ENCODE results near the gene TREML2. TPM values are rescaled to one million over a fixed set of nuclear protein-coding genes. Genes with fewer than 3 reads are reported as not detected.

TREML2 gene
- total and polyA plus RNA-seq, 12 donors = 0.01 to 0.38 (median 0.13) TPM; not detected in 7

DNA sequence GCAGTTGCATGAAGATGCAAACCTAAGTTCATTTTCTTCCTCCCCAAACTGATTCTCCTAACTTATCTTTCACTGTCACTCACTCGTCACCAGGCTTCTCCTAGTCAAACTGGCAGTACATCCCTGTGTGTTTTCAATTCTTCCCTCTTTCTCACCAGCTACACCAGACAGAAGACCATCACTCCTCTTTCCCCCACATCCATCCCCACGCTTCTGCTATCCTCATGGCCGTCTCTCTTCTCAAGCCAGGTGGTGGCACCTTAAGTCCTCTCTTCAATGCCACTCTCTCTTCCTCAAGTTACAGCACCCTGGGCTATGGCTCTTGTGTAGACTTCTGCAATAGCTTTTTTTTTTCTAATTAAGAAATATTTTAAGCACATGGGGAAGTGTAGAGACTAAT lies 23.7 kb downstream of the TREML2 start:
- no peak overlapping the region for H3K27ac ChIP-seq
- DNase-seq (no peak), ATAC-seq (no peak)
- H3K36me3 ChIP-seq = no peaks in the 10 kb centered on the region
- no peaks in the 10 kb centered on the region for H3K9me3 ChIP-seq
- intact Hi-C loops (cut with DNase I) = no loop called here
- H3K4me1 ChIP-seq = peaks cover 0 to 5% (median 0%) of the 10 kb centered on the region in 9 donors
- peaks cover 0 to 37% (median 8%) of the 10 kb centered on the region in 7 donors for H3K27me3 ChIP-seq
- H3K4me3 ChIP-seq = no peak overlapping the region
- TF ChIP-seq, protein P1, sequence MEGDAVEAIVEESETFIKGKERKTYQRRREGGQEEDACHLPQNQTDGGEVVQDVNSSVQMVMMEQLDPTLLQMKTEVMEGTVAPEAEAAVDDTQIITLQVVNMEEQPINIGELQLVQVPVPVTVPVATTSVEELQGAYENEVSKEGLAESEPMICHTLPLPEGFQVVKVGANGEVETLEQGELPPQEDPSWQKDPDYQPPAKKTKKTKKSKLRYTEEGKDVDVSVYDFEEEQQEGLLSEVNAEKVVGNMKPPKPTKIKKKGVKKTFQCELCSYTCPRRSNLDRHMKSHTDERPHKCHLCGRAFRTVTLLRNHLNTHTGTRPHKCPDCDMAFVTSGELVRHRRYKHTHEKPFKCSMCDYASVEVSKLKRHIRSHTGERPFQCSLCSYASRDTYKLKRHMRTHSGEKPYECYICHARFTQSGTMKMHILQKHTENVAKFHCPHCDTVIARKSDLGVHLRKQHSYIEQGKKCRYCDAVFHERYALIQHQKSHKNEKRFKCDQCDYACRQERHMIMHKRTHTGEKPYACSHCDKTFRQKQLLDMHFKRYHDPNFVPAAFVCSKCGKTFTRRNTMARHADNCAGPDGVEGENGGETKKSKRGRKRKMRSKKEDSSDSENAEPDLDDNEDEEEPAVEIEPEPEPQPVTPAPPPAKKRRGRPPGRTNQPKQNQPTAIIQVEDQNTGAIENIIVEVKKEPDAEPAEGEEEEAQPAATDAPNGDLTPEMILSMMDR (IDR thresholded peaks at IDR 0.05) = no peak
- WGBS, 2 donors = 53 to 78% methylated on average over 3 of the region's 3 CpGs

DNA sequence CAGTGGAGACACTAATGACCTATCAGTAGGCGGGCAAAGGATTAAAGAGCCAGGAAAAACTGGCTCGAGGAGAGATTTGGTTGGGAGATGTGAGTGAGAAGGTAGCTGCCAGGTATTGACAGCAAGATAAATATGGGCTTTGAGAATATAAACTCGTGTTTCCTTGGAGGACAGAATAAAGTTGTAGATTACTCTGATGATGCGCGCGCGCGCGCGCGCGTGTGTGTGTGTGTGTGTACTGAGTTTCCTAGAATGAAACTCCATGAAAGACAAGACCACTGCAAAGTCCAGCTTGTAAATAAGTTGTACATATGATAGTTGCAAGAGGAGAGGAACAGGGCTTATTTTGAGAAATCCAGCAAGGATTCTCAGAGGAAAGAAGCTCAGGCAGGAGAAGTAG lies 24.8 kb downstream of the TREML2 start:
- Histone ChIP-seq H3K27me3 (peaks cover 0 to 44% (median 10%) of the 10 kb centered on the region in 7 donors), H3K36me3 (no peaks in the 10 kb centered on the region), H3K4me1 (no peaks in the 10 kb centered on the region), H3K4me3 (no peak overlapping the region), H3K9me3 (no peaks in the 10 kb centered on the region), H3K27ac (no peak overlapping the region)
- 83 to 86% methylated on average over 12 of the region's 12 CpGs for WGBS, 2 donors
- TF ChIP-seq, protein P1 (IDR thresholded peaks at IDR 0.05) = no peak
- no peak for ATAC-seq
- DNase-seq = no peak
- intact Hi-C loops (cut with DNase I) = no loop called here

DNA sequence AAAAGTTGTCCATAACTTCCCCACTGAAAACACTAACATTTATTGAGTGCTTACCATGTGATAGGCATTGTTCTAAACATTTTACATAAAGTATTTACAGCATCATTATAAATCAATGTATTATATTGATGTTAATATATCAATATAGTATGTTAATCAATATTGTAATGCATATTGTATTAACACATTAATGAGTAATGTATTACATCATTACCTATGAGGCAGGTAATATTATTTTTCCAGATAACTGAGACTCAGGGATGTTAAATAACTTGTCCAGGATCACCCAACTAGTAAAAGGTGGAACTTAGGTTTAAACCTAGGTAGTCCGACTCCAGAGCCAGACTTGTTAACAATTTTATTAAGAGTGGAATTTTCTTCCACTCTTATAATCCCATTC lies 25.9 kb downstream of the TREML2 start:
- WGBS, 2 donors = 84 to 97% methylated on average over 1 of the region's 1 CpG
- Histone ChIP-seq H3K9me3 (no peaks in the 10 kb centered on the region), H3K27me3 (peaks cover 0 to 37% (median 10%) of the 10 kb centered on the region in 7 donors)

DNA sequence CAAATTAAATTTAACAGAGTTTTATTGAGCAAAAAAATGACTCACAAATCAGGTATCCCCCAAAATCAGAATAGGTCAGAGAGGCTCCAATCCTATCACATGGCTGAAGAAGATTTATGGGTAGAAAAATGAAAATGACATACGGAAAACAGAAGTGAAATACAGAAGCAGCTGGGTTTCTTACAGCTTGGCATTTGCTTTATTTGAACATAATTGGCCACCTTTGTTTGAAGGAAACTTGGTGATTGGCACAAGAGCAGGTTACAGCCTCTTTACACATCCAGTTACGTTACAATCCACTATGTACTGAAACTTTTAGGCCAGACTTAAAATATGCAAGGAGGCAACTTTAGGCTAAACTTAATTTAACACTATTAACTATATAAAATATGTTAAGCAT lies 26.3 kb downstream of the TREML2 start:
- Histone ChIP-seq H3K4me1 (no peaks in the 10 kb centered on the region), H3K27me3 (peaks cover 0 to 37% (median 10%) of the 10 kb centered on the region in 7 donors), H3K27ac (no peak overlapping the region), H3K4me3 (no peak overlapping the region), H3K36me3 (no peaks in the 10 kb centered on the region), H3K9me3 (no peaks in the 10 kb centered on the region)
- TF ChIP-seq, protein P1 (IDR thresholded peaks at IDR 0.05) = no peak
- intact Hi-C loops (cut with DNase I) = no loop called here
- ATAC-seq (no peak), DNase-seq (no peak)
- WGBS, 2 donors = 79 to 88% methylated on average over 2 of the region's 2 CpGs

More for the DNA sequence above, 25.9 kb downstream of the TREML2 start:
- H3K4me1 ChIP-seq = no peaks in the 10 kb centered on the region
- H3K27ac ChIP-seq = no peak overlapping the region
- H3K36me3 ChIP-seq = no peaks in the 10 kb centered on the region
- TF ChIP-seq, protein P1 (IDR thresholded peaks at IDR 0.05) = no peak
- no peak for ATAC-seq
- intact Hi-C loops (cut with DNase I) = no loop called here
- H3K4me3 ChIP-seq = no peak overlapping the region
- DNase-seq = no peak
